HG03139 (cell line): ENCODE results near the gene NDST3.

Source experiments
- ATAC-seq: cut with Tn5 transposase; IDR thresholded peaks from one replicate; pipeline ENCODE4 v1.9.1; 2021; ENCODE audit not compliant: unreplicated experiment

The NDST3 gene

GRCh38 chr4:118076958-118077766 is 42.9 kb downstream of the NDST3 start:
- ATAC-seq = no peak

GRCh38 chr4:118077767-118078105 is 43.5 kb downstream of the NDST3 start:
- ATAC-seq = no peak

DNA sequence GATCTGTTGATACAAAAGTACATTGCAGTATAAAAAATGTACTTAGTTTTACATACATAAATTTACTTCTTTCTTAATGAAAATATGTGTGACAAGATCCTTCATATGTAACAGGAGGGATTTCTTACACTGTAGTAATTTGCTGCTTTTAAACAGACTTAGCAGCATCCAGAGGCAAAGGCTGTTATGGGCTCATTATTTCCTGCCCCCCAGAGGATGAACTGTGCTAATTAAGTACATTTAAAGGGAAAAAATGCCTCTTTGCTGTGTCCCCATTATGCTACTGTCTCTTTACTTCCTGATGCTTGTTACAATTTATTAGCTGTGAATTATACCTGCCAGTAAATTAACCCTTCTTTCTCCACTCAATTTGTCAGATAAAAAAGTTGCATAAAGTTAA is 47.1 kb downstream of the NDST3 start:
- ATAC-seq = no peak

- ATAC-seq = no peak
Measured at GRCh38 chr4:118082182-118082581, 47.9 kb downstream of the NDST3 start.

- ATAC-seq = no peak
Measured at GRCh38 chr4:118085700-118086099, 51.4 kb downstream of the NDST3 start.

- ATAC-seq = no peak
Measured at GRCh38 chr4:118086344-118086743, 52.1 kb downstream of the NDST3 start.

DNA sequence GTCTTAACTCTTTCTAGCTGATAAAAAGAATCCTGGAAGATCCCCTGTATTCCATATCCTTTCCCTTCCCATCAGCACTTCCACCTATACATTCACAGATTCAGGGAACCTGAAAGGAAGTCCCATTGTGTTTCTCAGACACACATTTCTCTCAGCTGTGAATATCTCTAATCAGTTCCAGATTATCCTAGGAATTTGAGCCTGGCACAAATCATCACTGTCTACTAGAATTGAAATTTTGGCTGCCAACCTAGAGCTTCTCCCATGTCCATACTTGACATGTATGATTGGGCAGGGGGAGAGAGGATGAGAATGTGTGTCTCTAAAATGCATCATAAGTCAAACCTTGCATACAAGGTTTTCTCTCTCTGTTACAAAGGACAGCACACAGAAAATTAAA is 53.1 kb downstream of the NDST3 start:
- ATAC-seq = no peak

DNA sequence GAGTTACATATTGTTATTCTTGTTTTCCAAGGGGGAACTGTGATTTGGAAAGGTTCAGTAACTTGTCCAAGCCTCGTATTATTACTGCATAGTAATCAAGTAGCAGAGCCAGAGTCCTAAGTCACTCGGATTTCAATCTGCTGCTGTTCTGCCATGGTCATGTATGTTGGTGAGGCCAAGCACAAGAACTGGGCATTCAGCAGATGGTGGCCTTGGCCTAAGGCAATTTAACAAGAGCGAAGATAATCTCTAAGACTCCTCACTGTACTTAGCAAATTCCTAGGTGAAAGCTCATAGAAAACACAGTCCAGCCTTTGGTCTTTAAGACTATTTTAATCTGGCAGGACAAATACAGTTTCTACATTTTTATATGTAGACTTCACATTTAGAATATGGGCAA is 64.8 kb downstream of the NDST3 start:
- no peak for ATAC-seq

DNA sequence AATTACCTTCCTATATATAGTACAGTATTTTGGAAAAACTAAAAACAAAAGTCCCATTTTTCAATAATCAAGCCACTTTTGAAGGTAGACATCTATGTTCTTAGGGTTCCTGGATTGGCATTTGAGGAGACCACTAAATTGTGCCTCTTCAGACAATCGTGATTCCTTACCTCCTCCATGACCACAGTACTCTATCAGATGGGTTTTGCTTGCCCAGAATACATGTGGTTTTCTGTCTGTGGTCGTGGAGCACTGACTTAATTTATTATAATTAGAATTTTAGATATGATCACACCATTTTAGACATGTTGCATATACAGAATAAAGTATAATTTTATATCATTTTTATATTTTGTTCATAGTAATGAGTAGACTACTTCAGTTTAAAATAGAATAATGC is 67.9 kb downstream of the NDST3 start:
- no peak for ATAC-seq

GRCh38 chr4:118112117-118113046 is 78.1 kb downstream of the NDST3 start:
- ATAC-seq = no peak

DNA sequence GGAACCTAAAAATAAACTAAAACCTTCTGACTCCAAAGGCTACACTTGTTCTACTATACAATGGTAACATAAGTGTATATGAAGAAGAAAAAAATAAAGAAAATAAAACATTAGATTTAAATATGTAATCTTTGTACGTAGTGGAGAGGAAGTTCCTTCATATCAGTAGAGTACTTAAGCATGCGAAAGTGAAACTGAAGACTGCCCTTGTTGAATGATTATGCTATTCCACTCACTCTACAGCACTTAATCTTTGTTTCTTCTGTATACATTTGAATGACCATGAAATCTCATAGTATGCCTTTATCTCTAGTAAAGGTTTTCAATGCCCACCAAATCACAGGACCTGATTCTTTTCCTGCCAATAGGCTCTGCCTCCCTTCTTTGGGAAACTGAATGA is 78.9 kb downstream of the NDST3 start:
- ATAC-seq = peak; percentile 87

DNA sequence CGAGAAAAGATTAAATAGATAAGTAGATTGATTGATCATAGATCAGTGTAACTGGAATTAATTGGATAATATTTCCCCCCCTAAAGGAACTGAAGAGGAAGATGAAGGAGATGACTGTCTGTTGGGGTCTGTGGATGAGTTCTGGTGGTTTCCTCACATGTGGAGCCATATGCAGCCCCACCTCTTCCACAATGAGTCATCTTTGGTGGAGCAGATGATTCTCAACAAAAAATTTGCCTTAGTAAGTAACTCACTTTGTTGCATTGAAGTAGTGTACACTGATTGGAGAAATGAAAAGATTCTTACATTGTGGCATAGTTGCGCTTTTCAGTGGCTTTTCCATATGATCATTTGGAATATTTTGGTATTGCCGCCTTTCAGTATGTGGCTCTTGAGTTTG is 80.4 kb downstream of the NDST3 start:
- ATAC-seq = no peak

DNA sequence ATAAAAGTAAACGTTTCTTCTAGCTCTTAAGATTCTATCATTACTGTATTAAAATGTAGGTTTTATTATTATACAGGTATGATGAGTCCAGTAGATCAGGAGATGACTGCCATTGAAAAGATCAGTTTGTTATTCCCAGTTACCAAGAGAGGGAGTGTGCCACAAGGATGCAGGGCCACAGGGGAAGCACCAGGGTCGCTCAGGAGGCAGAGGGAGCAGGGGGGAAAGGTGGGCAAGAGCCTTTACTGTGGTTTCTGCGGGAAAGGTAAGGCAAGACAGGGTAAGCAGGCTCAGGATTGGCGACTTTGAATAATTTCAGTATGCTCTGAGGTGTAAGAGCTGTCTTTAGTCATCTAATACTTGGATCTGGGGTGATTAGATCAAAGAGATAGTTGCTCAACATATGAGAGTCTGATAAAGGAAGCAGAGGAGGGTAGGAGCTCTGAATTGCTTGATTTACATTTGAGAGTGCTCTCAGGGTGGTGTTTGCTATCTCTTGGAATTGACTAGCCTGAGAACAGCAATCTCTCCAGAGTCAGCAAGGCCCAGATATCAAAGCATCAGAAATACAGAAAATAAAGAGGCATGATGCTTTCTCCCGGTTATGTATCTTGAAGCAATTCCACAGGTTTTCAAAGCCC is 86.0 kb downstream of the NDST3 start:
- ATAC-seq = no peak

DNA sequence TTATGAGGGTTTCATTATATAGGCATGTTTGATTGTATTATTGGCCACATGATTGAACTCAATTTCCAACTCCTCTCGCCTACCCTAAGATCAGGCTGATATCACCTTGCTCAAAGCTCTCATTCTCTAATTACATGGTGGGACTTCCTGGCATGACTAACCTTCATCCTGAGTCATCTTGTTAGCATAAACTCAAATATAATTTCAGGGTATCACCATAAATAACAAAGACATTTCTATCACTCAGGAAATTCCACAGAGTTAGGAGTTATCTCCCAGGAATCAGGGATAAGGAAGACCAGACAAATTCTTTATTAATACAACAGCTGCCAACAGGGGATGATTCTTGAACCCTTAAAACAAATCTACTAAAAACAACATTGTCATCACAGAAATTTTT is 90.7 kb downstream of the NDST3 start:
- ATAC-seq = no peak

DNA sequence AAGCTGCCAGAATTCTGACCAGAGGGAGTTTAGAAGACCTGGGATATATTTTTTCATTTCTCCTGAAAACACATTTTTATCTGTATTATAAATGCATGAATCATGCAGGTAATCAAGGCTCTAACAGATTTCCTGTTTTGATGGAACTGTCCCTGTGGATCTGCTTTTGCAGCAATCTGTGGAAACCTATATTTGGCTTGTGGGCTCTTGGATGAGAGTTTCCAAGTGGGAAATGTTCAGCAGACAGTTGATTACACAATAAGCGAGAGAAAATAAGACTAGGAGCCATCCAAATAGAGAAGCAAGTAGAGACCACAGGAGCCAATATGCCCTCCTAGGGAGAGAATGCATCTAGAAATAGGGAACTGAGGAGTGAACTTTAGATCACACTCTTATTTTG is 105.0 kb downstream of the NDST3 start:
- no peak for ATAC-seq

DNA sequence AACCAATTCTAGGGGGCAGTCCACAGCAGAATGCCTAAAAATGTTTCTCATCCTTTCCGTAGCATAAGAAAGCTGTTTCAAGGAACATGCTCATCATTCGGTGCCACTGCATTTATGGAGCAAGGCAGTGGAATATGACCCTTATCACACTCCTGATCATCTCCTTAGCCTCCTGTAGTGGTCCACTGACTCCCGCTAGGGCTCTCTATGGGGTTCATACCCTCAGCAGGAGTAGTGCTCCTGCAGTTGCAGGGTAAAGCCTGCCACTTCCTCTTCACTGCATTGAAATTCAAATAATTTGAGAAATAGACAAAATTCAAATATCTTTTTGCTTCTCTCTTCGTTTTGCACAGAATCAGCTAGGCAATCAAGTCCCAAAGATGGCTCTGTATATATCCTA is 107.0 kb downstream of the NDST3 start:
- no peak for ATAC-seq

DNA sequence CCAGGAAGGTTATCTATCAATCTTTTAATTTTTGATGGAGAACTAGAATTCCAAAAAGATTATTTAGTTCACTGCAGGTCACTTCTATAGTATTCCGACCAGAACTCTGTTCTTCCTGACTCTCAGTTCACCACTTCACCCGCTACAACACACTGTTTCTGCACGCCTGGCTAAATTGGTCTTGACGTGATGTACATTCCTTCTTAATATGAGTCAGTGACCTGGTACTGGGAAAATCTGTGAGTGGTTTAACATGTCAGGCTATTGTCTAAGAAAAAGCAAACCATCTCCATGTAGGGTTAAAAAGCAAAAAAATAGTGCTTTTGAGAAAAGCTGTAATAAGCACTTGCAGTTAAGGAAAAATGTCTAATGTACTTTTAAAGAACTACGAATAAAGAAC is 120.4 kb downstream of the NDST3 start:
- ATAC-seq = no peak

DNA sequence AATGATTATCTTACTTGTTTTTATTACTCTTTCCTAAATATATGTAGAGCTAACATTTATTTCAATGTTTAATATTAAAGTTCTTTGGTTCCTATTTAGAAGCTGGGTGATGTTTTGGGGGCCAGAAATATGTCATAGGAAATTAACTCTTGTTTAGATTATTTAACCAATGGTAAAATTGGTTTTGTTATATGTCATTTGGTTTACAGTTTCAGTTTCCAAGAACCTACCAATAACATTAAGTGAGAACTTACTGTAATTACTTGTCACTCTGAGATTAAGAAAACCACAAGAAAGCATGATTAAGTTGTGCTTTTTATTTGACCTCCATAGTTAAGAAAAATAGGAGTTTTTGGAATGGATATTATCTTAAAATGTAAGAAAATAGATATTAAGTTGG is 121.2 kb downstream of the NDST3 start:
- no peak for ATAC-seq

- ATAC-seq = no peak
Measured at GRCh38 chr4:118158763-118159375, 124.6 kb downstream of the NDST3 start.

DNA sequence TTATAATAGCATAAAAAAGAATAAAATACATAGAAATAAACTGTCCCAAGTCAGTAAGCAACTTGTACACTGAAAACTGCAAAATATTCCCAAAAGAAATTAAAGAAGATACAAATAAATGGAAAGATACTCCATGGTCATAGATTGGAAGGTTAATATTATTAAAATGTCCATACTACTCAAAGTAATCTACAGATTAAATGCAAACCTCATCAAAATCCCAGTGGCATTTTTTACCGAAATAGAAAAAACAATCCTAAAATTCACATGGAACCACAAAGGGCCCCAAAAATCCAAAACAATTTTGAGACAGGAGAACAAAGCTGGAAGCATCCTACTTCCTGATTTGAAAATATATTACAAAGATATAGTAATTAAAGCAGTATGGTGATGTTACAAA is 133.0 kb downstream of the NDST3 start:
- no peak for ATAC-seq

- no peak for ATAC-seq
Measured at GRCh38 chr4:118171381-118171780, 137.1 kb downstream of the NDST3 start.
